GM13977 (cell line): ENCODE measurements around the gene LHCGR.

Experiments used
- DNase-seq: peaks from one replicate; pipeline ENCODE4 v3.0.0; 2012; ENCODE audit warnings: low spot score
- in situ Hi-C: fragments of 300-500 bp; cut with MboI; formaldehyde crosslinking; loops from one replicate; pipeline ENCODE4 v1.12.0; 2022; ENCODE audit warnings: low sequenced_read_pairs, low pct_unique_long_range_greater_than_20kb, mixed read lengths, inconsistent platforms; ENCODE audit not compliant: unreplicated experiment
- TF ChIP-seq, protein P1 (sequence below): IDR thresholded peaks from 2 replicates; pipeline ENCODE4 v1.5.1; 2012; ENCODE audit warnings: mild to moderate bottlenecking, control low read depth; ENCODE audit not compliant: insufficient read depth; ENCODE audit errors: extremely low read depth, missing control alignments

Gene LHCGR

DNA sequence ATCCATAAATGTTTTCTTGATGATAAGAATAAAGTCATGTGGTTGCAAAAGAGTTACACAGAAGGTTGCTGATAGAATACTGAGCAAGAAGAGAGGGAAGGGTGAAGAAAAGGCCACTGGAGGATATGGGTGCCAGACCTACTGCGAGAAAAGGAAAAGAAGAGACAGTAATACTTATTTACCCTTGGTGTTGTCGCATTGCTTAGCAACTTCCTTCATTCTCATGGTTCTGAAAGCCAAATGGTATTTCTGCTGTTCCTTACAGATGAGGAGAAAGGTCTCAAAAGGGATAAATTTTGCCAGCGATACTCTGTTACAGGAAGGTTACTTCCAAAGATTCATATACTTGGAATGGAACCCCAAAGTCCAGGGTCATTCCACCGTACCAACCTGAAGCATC is 62.5 kb downstream of the LHCGR start:
- TF ChIP-seq, protein P1, sequence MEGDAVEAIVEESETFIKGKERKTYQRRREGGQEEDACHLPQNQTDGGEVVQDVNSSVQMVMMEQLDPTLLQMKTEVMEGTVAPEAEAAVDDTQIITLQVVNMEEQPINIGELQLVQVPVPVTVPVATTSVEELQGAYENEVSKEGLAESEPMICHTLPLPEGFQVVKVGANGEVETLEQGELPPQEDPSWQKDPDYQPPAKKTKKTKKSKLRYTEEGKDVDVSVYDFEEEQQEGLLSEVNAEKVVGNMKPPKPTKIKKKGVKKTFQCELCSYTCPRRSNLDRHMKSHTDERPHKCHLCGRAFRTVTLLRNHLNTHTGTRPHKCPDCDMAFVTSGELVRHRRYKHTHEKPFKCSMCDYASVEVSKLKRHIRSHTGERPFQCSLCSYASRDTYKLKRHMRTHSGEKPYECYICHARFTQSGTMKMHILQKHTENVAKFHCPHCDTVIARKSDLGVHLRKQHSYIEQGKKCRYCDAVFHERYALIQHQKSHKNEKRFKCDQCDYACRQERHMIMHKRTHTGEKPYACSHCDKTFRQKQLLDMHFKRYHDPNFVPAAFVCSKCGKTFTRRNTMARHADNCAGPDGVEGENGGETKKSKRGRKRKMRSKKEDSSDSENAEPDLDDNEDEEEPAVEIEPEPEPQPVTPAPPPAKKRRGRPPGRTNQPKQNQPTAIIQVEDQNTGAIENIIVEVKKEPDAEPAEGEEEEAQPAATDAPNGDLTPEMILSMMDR, result no peak
- in situ Hi-C loops, result no loop called here
- DNase-seq, result no peak

DNA sequence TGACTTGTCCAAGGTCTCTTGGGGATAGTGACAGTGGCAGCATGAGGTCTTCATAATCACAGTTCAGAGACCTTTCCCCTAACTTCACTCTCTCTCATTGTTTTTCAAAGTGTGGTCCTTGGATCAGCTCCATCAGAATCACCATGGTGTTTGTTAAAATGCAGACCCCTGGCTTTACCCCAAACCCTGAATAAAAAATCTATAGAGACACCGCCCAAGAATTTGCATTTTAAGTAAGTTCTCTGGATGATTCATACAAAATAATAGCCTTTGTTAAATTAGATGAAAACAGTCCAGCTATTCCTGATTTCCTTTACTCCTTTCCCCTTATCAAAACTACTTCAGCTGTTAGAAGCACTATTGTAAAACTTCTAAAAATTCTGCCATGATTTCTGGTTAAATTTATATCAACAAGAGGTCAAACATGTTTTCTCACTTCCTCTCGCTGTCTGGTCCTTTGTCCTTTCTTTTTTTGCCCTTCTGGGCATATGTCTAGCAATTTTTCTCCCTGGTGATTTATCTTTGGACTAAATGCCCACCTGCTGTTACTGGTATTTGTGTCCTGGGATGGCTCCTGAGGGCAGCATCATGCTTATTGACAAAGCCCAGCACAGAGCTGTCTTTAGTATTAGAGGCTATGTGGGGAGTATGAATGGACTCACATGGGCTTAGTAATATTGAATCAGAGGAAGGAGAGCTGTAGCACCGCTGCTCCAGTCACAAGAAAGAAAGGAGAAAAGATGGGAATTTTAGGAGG is 63.4 kb downstream of the LHCGR start:
- TF ChIP-seq, protein P1, result no peak
- DNase-seq, result no peak
- in situ Hi-C loops, result no loop called here

DNA sequence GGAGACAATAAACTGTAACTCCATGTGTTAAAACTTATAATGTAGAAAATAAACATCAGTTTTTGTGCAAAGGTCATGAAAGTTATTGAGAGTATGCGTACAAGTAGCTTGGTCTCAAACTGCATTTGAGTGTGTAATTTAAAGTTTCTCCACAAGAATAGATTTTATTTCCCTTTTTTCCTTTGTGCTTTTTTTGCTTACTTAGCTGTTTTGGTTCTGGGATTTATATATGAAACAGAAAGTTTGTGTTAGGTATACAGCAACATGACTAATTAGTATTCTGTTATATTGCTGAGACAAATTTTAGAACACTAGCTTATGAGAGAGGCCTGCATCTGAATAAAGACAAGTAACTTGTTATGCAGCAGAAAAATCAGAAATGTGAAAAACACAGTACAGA is 70.4 kb downstream of the LHCGR start:
- in situ Hi-C loops, result no loop called here
- DNase-seq, result no peak
- TF ChIP-seq, protein P1, result no peak

DNA sequence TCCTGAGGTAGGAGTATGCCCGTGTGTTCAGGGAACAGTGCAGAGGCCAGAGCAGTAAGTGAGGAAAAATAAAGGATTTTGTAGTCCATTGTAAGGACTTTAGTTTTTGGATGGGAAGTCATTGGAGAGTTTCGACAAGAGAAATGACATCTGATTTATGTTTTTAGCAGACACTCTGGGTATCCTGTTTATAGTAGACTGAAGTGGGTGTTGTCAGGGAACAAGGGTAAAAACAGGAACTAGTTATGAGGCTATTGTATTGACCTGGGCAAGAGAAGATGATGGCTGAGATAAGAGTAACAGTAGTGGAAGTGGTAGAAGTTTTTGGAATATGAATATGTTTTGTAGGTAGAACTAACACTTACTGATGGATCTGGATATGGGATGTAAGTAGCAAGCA is 78.1 kb downstream of the LHCGR start:
- in situ Hi-C loops, result no loop called here
- TF ChIP-seq, protein P1, result no peak
- no peak for DNase-seq

DNA sequence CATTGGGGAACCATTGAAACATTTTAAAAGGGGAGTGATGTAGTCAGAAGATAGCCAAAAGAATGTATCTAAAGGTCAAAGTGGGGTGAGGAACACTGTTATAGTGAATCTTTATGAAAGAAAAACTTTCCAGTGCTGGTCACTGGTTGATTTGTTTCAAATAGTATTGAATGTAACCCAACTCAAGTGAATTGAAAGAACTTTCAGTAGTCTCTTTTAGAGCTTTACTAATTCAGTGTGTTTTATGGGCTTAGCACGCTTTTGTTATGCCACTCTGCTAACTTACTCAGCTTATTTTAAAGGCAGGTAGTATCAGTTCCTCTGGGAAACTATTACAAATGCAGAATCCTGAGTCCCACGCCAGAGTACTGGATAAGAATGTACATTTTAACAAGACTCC is 80.6 kb downstream of the LHCGR start:
- TF ChIP-seq, protein P1, result no peak
- in situ Hi-C loops, result no loop called here
- DNase-seq, result no peak

DNA sequence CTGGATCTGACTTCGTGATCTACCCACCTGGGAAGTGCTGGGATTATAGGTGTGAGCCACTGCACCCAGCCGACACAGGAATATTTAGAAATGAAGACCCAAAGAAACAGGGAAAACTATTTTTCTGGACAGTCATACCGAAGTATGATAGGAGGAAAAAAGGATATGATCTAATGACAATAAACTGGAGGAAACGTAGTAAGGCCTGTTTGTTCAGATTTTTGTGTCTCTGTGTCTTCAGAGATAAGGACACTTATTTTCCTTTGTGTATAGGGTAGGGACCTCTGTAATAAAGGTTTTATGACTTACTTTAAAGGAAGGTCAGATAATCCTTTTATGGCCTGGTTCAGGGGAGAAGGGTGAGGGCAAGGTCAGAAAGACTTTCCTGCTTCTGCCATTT is 81.9 kb downstream of the LHCGR start:
- DNase-seq, result no peak
- TF ChIP-seq, protein P1, result no peak
- in situ Hi-C loops, result no loop called here
